ENCODE data around the gene GRIK1.

GRCh38 chr21:29642551-29643245 is 297.1 kb downstream of the GRIK1 start:
- TF ChIP-seq CTCF (IDR thresholded peaks at IDR 0.05; ENCODE audit: low read depth, low read length, poor library complexity, severe bottlenecking) (no peak), EZH2phosphoT487 (IDR thresholded peaks at IDR 0.05; ENCODE audit: borderline replicate concordance, low read length) (no peak)

Measured in DOHH2 (cell line).